Measurements from ENCODE around the gene ID2.

GRCh38 chr2:8649718-8650117 lies 32.1 kb upstream of the ID2 start:
- TF ChIP-seq CTCF (IDR thresholded peaks at IDR 0.05), result no peak
- no peak for TF ChIP-seq POLR2AphosphoS5 (IDR thresholded peaks at IDR 0.05; ENCODE audit: insufficient read depth in 1 of 2, low read depth in 1 of 2)
- TF ChIP-seq POLR2A (IDR thresholded peaks at IDR 0.05), result no peak
